ENCODE results near the gene DPYSL3.

Gene DPYSL3

GRCh38 chr5:147437161-147437596 lies 72.7 kb downstream of the DPYSL3 start:
- DNase-seq = peak in 2 of 14 donors; percentile 7 to 14

GRCh38 chr5:147436596-147436995 lies 73.3 kb downstream of the DPYSL3 start:
- DNase-seq = no peak

DNA sequence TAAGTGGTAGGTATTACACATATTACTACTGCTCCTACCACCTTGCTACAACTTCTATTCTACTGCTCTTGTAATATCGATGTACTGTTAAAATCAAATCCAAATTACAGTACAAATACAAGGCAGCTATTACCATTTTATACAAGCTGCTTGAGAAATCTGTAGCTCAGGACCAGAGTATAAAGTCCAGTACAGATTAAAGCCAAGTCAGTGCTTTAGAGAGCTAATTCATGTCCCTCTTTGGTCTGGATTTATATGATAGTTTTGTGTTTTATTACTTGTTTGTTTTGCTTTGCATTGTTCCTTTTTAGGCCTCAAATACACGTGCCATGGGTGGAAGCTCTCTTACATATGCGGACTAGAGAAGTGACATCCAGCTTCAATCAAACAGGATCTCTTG lies 75.8 kb downstream of the DPYSL3 start:
- no peak for DNase-seq

GRCh38 chr5:147432323-147432722 lies 77.5 kb downstream of the DPYSL3 start:
- DNase-seq = no peak

- no peak for DNase-seq
Measured at GRCh38 chr5:147431586-147431985, 78.3 kb downstream of the DPYSL3 start.

GRCh38 chr5:147430628-147431027 lies 79.2 kb downstream of the DPYSL3 start:
- DNase-seq = no peak

- DNase-seq = no peak
Measured at GRCh38 chr5:147427521-147428401, 82.1 kb downstream of the DPYSL3 start.

DNA sequence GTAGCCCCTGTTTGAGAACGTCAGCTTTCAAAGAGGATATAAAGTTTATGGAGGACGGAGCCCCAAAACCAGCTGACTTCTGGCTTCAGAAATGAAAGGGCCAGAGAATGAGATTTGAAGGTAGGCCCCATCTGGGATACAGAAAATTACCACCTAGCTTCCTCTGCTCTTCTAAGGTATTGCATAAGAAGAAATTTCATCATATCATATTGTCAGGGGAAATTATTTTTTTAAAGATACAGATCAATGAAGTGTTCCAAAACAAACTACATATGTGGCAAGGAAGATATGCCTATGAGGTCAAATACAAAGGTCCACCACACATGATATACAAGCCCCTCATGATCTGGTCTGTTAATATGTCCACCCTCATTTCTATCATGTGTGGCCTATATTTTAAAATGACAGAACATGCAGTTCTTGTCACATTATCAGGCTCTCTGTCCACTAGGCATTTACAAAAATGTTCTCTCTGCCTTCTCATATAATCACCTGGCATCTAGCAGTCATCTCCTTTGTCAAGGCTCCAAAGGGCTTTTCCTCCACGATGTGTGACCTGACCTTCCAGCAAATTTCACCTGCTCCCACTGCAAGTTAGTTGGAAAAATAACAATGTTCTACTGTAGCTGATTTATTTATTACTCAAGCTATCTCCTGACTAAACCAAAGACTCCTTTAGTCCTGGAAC lies 83.1 kb downstream of the DPYSL3 start:
- no peak for DNase-seq

DNA sequence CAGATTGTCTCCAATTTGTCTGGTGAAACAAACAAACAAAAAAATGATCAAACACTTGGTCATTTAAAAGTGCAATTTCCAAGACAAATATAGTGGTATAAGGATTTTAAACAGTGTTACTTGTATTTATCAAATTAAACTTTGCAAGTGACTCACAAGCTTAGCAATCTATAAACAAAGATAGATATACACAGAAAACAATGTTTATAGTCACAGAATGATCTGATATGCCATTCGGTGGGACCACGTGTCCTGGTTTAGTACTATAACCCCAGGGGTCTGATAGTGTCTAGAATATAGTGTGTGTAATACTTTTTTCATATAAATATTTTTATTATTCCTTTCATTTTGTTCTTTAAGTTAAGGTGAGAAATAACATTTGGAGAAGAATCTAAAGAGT lies 91.3 kb downstream of the DPYSL3 start:
- no peak for DNase-seq

GRCh38 chr5:147417135-147417813 lies 92.6 kb downstream of the DPYSL3 start:
- peak in 2 of 14 donors; percentile 32 to 76 for DNase-seq

GRCh38 chr5:147415651-147416050 lies 94.2 kb downstream of the DPYSL3 start:
- peak in 1 of 14 donors; percentile 41 for DNase-seq

DNA sequence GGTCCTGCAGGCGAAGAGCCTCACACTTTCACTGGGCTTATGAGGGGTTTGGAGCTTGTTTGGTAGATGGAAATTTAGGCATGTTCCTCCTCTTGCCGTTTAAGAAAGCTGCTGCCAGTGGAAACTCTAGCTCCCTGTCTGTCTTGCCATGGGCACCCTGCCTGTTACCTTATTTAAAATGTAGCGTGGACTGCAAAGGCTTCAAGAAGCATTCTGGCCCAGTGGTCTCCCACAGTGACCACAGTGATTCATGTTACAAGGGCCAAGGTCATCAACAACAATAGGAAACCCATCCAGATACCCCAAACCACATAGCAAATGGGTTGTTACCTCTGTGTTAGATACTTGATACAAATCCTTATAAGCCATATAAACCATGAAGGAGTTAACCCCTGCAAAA lies 96.6 kb downstream of the DPYSL3 start:
- no peak for DNase-seq

- no peak for DNase-seq
Measured at GRCh38 chr5:147412561-147412960, 97.3 kb downstream of the DPYSL3 start.

DNA sequence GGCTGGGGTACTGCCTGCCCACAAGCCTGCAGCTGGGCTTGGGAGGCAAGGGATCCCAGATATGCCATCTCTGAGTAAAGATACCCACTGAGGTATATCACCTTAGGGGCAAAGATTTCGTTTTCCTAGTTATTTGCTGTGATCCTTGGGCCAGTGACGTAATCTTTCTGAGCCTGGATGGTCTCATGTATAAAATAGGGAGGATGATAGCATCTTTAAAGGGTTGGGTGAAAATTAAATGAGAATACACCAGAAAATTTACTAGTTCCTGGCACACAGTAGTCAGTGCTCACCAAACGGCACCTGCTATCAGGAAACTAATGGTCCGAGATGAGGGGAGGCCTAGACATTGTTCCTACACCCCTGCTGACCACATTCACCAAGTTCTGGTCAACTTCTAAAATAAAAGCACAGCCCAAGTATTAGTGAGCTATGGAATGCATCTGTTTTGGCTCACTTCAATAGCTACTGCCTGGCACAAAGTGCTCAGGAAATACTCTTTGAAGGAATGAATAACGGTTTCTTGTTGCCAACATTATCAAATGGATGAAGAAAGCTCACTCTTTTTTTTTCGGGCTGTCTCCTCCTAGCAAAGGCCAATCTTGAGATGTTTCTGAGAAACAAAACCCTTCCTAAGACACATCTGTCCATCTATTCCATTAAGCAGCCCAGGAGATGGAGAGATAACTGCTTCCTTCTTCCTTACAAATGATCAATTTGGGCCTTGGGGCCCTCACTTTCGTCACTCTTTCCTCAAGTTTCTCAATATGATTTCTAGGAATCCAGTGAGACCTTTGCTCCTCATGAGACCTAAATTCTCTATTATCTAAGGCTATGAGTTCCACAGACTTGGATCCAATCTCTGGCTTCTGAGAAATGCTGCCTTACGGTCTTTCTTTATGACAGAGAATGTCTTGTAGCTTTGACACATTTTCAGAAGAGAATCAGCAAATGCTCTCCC lies 98.2 kb downstream of the DPYSL3 start:
- no peak for DNase-seq

- no peak for DNase-seq
Measured at GRCh38 chr5:147410496-147411358, 99.1 kb downstream of the DPYSL3 start.

DNA sequence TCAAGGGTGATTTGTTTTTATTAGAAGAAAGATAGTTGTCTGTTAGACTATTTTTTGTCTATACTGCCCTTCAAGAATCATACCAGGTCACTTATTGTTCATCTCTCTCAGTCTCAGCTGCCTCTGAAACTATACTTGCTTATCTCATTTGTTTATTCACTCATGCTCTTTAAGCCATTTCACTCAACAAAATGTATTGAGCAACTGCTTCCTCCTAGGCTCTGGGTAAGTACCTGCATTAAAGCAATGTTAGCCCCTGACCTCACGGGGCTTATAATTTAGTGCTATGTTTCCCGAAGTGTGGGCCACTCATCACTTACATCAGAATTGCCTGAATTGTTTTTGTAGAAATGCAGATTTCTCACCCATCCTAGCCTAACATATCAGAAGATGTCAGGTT lies 100.9 kb downstream of the DPYSL3 start:
- DNase-seq = no peak

- no peak for DNase-seq
Measured at GRCh38 chr5:147407094-147407681, 102.7 kb downstream of the DPYSL3 start.

DNA sequence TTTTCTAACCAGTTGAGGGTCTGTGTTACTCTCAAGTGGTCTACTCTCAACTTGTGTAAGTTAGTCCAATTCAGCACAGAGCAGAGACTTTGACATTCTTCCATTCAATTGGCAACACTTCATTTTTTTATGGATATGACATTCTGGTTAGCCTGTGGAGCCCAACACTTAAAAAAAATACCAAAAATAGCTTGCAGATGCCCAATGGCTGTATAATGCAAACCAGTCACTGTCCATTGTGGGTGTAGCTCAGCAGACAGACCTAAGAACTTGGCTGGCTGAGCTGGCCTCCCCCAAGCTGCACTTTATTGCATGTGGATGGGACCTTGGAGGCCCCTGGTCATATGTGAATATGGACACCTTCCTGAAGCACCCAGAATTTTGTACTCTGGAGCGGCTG lies 103.2 kb downstream of the DPYSL3 start:
- DNase-seq = no peak

DNA sequence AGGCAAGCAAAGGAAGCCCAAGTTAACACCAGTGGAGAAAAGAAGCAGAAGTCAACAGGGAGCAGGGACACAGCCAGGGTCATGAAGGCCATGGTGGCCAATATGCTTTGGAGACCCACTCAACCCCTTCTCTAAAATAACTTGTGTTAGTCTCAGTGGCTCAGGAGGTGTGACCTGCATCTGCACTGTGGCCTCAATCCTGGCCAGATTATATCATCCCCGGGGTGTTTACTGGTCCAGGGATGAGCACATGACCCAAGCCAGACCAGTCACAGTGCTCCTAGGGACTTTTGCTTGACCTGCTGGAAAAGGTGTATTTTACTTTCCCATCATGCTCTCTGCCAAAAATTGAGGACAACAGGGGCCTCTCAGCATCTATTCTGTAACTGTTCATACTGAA lies 105.2 kb downstream of the DPYSL3 start:
- no peak for DNase-seq

Measured in C1 segment of cervical spinal cord (tissue), 14 donors.